ENCODE measurements around the gene FBXW7.

Gene FBXW7

DNA sequence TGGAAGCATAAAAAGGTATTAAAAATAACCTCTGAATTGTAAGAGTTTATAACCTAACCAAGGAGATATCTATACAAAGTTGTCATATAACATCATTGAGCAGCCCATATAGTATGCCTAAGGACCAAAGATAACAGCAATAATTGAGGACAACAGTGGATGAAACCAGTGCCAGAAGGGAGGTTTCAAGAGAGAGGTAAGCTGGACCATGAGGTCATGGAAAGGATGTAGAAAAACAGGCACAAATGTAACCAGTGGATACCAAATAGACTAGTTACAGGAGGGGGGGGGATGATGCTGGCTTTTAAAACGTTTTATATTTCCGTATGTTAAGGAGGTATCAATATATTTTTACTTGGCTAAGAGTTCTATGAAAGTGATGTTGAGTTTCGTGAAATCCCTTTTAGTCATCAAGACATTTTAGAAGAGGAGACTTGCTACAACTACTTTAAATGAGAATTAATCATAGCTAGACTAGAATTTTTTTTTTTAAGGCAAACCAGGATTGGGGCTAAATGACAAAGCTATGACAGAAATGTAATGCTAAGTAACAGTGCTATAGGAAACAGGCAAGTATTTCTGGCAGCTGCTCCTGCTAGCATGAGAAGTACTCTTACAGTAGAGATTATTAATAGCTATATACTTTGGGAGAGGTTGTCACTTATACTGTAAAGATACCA, 161.1 kb downstream of the FBXW7 start:
- FAIRE-seq (no peak), DNase-seq (ENCODE audit: insufficient read length, low spot score) (no peak)

DNA sequence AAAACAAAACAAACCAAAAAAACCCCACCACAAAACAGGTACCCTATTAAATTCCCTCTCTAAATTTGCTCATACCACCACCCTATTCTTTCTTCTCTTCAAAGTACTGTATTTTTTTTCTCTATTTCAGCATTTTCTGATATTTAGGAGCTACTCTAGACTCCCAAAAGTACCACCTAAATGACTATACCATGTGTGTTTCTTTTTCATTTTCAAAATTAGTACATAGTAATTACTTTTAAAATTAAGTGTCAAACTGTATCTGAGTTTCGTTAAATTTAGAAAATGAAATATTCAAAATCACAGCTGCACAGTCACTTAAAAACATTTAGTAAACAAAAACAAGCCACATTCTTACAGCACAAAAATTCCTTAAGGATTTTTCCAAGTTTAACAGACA, 161.7 kb downstream of the FBXW7 start:
- TF ChIP-seq POU2F2 (IDR thresholded peaks at IDR 0.05; ENCODE audit: low read depth, low read length) (no peak), POLR2A (IDR thresholded peaks at IDR 0.05; ENCODE audit: low read depth, low read length) (no peak), TAF1 (IDR thresholded peaks at IDR 0.05; ENCODE audit: low read depth, low read length) (no peak), PAX5 (IDR thresholded peaks at IDR 0.05; ENCODE audit: insufficient read depth, low read length, severe bottlenecking) (no peak), SPI1 (IDR thresholded peaks at IDR 0.05; ENCODE audit: low read depth, low read length) (no peak), POLR2AphosphoS5 (IDR thresholded peaks at IDR 0.05; ENCODE audit: low read depth, low read length) (no peak)
- FAIRE-seq, result no peak

More for the DNA sequence above, 161.1 kb downstream of the FBXW7 start:
- TF ChIP-seq PAX5 (IDR thresholded peaks at IDR 0.05; ENCODE audit: insufficient read depth, low read length, severe bottlenecking) (no peak), POLR2AphosphoS5 (IDR thresholded peaks at IDR 0.05; ENCODE audit: low read depth, low read length) (no peak), TAF1 (IDR thresholded peaks at IDR 0.05; ENCODE audit: low read depth, low read length) (no peak), POU2F2 (IDR thresholded peaks at IDR 0.05; ENCODE audit: low read depth, low read length) (no peak), POLR2A (IDR thresholded peaks at IDR 0.05; ENCODE audit: low read depth, low read length) (no peak), SPI1 (IDR thresholded peaks at IDR 0.05; ENCODE audit: low read depth, low read length) (no peak)

DNA sequence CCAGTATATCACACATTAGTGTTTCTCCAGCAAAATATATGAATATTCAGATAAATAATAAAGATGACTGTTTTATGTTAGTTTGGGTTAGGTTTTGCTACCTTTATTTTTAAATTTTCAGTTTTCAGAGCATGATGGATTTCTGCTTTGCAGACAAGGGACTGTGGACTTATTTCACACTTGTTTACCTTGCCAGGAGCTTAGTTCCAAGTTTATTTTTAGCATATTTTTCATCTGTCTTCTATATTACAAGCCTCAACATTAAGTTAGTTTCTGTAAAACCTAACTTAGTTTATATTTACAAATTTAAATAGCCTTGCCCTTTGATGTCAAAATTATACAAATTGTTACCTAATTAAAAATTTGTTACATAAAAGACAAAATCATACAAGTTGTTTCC, 163.4 kb downstream of the FBXW7 start:
- DNase-seq (ENCODE audit: insufficient read length, low spot score) (no peak), FAIRE-seq (no peak)
- TF ChIP-seq PAX5 (IDR thresholded peaks at IDR 0.05; ENCODE audit: insufficient read depth, low read length, severe bottlenecking), result no peak
- TF ChIP-seq SPI1 (IDR thresholded peaks at IDR 0.05; ENCODE audit: low read depth, low read length), result no peak
- no peak for TF ChIP-seq POU2F2 (IDR thresholded peaks at IDR 0.05; ENCODE audit: low read depth, low read length)
- TF ChIP-seq POLR2AphosphoS5 (IDR thresholded peaks at IDR 0.05; ENCODE audit: low read depth, low read length), result no peak
- no peak for TF ChIP-seq TAF1 (IDR thresholded peaks at IDR 0.05; ENCODE audit: low read depth, low read length)
- TF ChIP-seq POLR2A (IDR thresholded peaks at IDR 0.05; ENCODE audit: low read depth, low read length), result no peak

More for the DNA sequence above, 161.7 kb downstream of the FBXW7 start:
- no peak for DNase-seq (ENCODE audit: insufficient read length, low spot score)

DNA sequence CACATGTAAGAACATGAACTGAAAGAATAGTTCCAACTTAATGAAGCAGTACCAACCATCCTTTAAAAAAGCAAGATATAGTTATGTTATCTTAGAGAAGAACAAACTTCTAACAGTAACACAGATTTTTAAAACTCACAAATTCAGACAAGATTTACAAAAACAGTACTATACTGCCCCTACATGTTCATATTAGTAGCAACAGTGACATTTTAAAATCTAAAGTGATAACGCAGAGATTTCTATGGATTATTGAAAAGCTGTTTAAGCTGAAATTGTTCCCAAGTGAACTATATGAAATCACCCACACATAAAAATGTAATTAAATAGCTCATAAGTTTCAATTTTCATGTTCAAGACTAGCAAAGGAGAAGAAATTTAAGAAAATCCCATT, 166.0 kb downstream of the FBXW7 start:
- DNase-seq (ENCODE audit: insufficient read length, low spot score) (no peak), FAIRE-seq (no peak)
- TF ChIP-seq SPI1 (IDR thresholded peaks at IDR 0.05; ENCODE audit: low read depth, low read length), result no peak
- TF ChIP-seq PAX5 (IDR thresholded peaks at IDR 0.05; ENCODE audit: insufficient read depth, low read length, severe bottlenecking), result no peak
- TF ChIP-seq POLR2AphosphoS5 (IDR thresholded peaks at IDR 0.05; ENCODE audit: low read depth, low read length), result no peak
- no peak for TF ChIP-seq TAF1 (IDR thresholded peaks at IDR 0.05; ENCODE audit: low read depth, low read length)
- no peak for TF ChIP-seq POU2F2 (IDR thresholded peaks at IDR 0.05; ENCODE audit: low read depth, low read length)
- TF ChIP-seq POLR2A (IDR thresholded peaks at IDR 0.05; ENCODE audit: low read depth, low read length), result no peak

- DNase-seq (ENCODE audit: insufficient read length, low spot score) (no peak), FAIRE-seq (peak; percentile 31)
- TF ChIP-seq POLR2AphosphoS5 (IDR thresholded peaks at IDR 0.05; ENCODE audit: low read depth, low read length), result no peak
- no peak for TF ChIP-seq POU2F2 (IDR thresholded peaks at IDR 0.05; ENCODE audit: low read depth, low read length)
- no peak for TF ChIP-seq POLR2A (IDR thresholded peaks at IDR 0.05; ENCODE audit: low read depth, low read length)
- no peak for TF ChIP-seq TAF1 (IDR thresholded peaks at IDR 0.05; ENCODE audit: low read depth, low read length)
- no peak for TF ChIP-seq PAX5 (IDR thresholded peaks at IDR 0.05; ENCODE audit: insufficient read depth, low read length, severe bottlenecking)
- TF ChIP-seq SPI1 (IDR thresholded peaks at IDR 0.05; ENCODE audit: low read depth, low read length), result no peak
Measured at GRCh38 chr4:152369203-152369901, 166.5 kb downstream of the FBXW7 start.

DNA sequence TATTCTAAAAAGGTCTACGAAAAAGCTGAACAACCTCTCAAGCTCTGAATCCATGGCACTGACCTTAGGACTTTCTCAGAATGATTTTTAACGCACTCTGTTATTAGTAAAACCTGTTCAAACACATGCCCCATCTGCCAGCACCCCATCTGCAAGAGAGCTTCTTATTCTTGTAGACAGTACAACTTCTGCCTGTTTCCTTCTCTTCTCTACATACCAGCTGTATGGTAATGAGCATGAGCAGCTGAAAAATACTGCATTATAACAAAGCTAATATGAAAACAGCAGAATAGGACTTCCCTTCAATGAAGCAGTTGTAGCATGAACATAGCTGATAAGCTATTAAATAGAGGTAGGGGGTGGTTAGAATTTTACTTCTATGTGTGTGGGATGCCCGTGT, 167.9 kb downstream of the FBXW7 start:
- TF ChIP-seq POLR2AphosphoS5 (IDR thresholded peaks at IDR 0.05; ENCODE audit: low read depth, low read length), result no peak
- no peak for TF ChIP-seq SPI1 (IDR thresholded peaks at IDR 0.05; ENCODE audit: low read depth, low read length)
- no peak for TF ChIP-seq PAX5 (IDR thresholded peaks at IDR 0.05; ENCODE audit: insufficient read depth, low read length, severe bottlenecking)
- TF ChIP-seq POU2F2 (IDR thresholded peaks at IDR 0.05; ENCODE audit: low read depth, low read length), result no peak
- TF ChIP-seq POLR2A (IDR thresholded peaks at IDR 0.05; ENCODE audit: low read depth, low read length), result no peak
- no peak for TF ChIP-seq TAF1 (IDR thresholded peaks at IDR 0.05; ENCODE audit: low read depth, low read length)
- FAIRE-seq (no peak), DNase-seq (ENCODE audit: insufficient read length, low spot score) (no peak)

DNA sequence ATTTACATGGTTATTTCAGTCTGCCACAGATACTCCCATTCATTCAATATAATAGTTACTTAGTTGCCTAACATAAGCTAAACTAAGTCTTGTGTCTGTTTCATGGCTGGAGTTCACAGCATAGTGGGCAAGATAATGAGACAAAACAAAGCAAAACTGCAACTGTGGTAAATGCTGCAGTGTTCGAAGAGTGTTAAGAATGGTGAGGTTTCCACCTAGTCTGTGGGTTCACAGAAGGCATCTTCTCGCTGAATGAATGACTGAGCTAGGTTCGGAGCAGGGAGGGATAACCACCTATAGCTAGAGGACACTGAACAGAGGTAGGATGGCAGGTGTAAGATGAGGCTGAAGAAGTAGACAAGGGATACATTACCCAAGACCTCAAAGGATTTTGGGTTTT, 171.0 kb downstream of the FBXW7 start:
- no peak for DNase-seq (ENCODE audit: insufficient read length, low spot score)
- TF ChIP-seq TAF1 (IDR thresholded peaks at IDR 0.05; ENCODE audit: low read depth, low read length) (no peak), POU2F2 (IDR thresholded peaks at IDR 0.05; ENCODE audit: low read depth, low read length) (no peak), POLR2A (IDR thresholded peaks at IDR 0.05; ENCODE audit: low read depth, low read length) (no peak), POLR2AphosphoS5 (IDR thresholded peaks at IDR 0.05; ENCODE audit: low read depth, low read length) (no peak), SPI1 (IDR thresholded peaks at IDR 0.05; ENCODE audit: low read depth, low read length) (no peak), PAX5 (IDR thresholded peaks at IDR 0.05; ENCODE audit: insufficient read depth, low read length, severe bottlenecking) (no peak)
- FAIRE-seq, result peak; percentile 80

DNA sequence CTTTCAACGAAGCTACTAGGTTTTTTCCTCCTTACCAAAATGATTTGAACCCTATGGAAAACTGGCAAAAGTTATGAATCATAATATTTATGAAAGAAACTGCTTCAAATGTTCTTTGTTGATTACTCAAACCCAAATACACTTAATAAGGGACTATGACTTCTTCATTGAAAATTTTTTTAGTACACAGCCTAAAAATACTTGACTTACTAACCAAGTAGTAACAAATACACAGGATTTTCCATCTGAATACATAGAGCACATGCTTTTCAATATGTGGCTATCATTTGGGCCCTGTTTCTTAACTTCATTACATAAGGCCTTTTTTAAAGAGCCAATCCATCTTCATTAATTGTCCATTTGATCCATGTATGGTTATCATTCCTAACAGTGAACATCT, 171.5 kb downstream of the FBXW7 start:
- FAIRE-seq (no peak), DNase-seq (ENCODE audit: insufficient read length, low spot score) (no peak)
- no peak for TF ChIP-seq POLR2A (IDR thresholded peaks at IDR 0.05; ENCODE audit: low read depth, low read length)

DNA sequence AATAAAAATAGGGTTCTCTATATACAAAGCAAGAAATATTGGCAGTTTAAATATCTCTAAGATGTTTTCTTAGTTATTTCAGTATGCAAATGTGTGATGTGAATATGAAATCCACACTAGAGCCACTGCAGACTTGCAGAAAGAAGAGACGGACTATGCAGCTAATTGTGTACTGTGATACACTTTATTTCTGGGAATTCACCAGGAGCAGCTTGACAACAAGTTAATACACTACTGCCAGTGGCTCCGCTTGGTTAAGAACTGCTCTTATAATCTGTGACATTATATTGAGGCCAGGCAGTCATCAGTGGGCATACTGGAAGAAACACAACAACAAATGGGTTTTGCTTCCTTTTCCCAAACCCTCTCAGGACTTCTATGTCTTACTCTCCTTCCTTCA, 172.0 kb downstream of the FBXW7 start:
- no peak for FAIRE-seq
- TF ChIP-seq POU2F2 (IDR thresholded peaks at IDR 0.05; ENCODE audit: low read depth, low read length) (no peak), SPI1 (IDR thresholded peaks at IDR 0.05; ENCODE audit: low read depth, low read length) (no peak), POLR2A (IDR thresholded peaks at IDR 0.05; ENCODE audit: low read depth, low read length) (no peak), PAX5 (IDR thresholded peaks at IDR 0.05; ENCODE audit: insufficient read depth, low read length, severe bottlenecking) (no peak), POLR2AphosphoS5 (IDR thresholded peaks at IDR 0.05; ENCODE audit: low read depth, low read length) (no peak), TAF1 (IDR thresholded peaks at IDR 0.05; ENCODE audit: low read depth, low read length) (no peak)
- DNase-seq (ENCODE audit: insufficient read length, low spot score), result no peak

Measured in GM12891 (cell line).